AG09309 (cell line): ENCODE data around the gene SIRPG.

ENCODE experiments used
- DNase-seq: peaks from one replicate; pipeline ENCODE4 v3.0.0-alpha.2; 2010; ENCODE audit warnings: low read depth
- H3K4me3 ChIP-seq: 2 replicates; pipeline ENCODE4 v1.5.1; 2011; ENCODE audit warnings: mild to moderate bottlenecking, low read depth, low read length, moderate library complexity; ENCODE audit not compliant: control insufficient read depth
- CTCF ChIP-seq: IDR thresholded peaks from 2 replicates; pipeline ENCODE4 v1.5.1; 2011; ENCODE audit warnings: mild to moderate bottlenecking, low read depth, low read length, inconsistent platforms; ENCODE audit not compliant: insufficient read depth, control insufficient read depth; ENCODE audit errors: missing control alignments

The SIRPG gene

GRCh38 chr20:1588533-1589460 is 68.8 kb downstream of the SIRPG start:
- DNase-seq, result no peak
- H3K4me3 ChIP-seq, result no peak overlapping the region
- TF ChIP-seq CTCF, result no peak

- no peak overlapping the region for H3K4me3 ChIP-seq
- no peak for TF ChIP-seq CTCF
- DNase-seq, result no peak
Measured at GRCh38 chr20:1587781-1588532, 69.6 kb downstream of the SIRPG start.

GRCh38 chr20:1579488-1579887 is 78.1 kb downstream of the SIRPG start:
- no peak overlapping the region for H3K4me3 ChIP-seq
- no peak for DNase-seq
- no peak for TF ChIP-seq CTCF
